HAP-1 (cell line): ENCODE measurements around the gene SEC11C.

ENCODE experiments used
- DNase-seq, 2 experiments: peaks; one replicate each; pipeline ENCODE4 v3.0.0-alpha.2; 2016 to 2020; ENCODE audit warnings: low spot score in 2 of 2
- H3K27me3 ChIP-seq: fragments of 250-450 bp; sonication (Bioruptor Pico); 2 replicates; pipeline ENCODE4 v1.5.1; 2020; ENCODE audit warnings: low read depth, mild to moderate bottlenecking, moderate library complexity
- H3K36me3 ChIP-seq: fragments of 250-450 bp; sonication (Bioruptor Pico); replicated peaks from 2 replicates; pipeline ENCODE4 v1.5.1; 2020; ENCODE audit warnings: mild to moderate bottlenecking
- H3K4me1 ChIP-seq: fragments of 250-450 bp; sonication (Bioruptor Pico); 2 replicates; pipeline ENCODE4 v1.5.1; 2020; ENCODE audit warnings: mild to moderate bottlenecking
- H3K4me3 ChIP-seq: fragments of 250-450 bp; sonication (Bioruptor Pico); 2 replicates; pipeline ENCODE4 v1.5.1; 2020; ENCODE audit warnings: mild to moderate bottlenecking, moderate library complexity
- H3K9me3 ChIP-seq: fragments of 250-450 bp; sonication (Bioruptor Pico); 2 replicates; pipeline ENCODE4 v1.5.1; 2020; ENCODE audit warnings: mild to moderate bottlenecking, moderate library complexity
- in situ Hi-C: fragments of 300-500 bp; cut with MboI; formaldehyde crosslinking; loops from 3 replicates; pipeline ENCODE4 v1.14.3; 2020; ENCODE audit warnings: low sequenced_read_pairs, inconsistent platforms, mixed read lengths

SEC11C gene

DNA sequence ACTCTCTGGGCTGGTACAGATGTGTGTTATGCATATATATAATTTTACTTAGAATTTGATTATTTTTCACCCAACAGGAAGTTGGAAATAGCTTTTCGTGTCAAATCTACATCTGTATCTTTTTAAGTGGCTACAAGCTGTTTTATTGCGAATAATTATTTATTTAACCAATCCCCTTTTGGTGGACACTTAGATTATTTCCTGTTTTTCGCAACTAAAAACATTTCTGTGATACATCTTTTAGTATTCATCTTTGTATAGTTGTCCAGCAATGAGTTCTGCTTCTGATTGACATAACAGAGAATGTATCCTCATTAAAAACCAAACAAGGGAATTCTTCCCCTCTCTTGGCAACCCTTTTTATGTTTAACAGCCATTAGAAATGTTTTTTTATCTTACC, 16.6 kb downstream of the SEC11C start:
- in situ Hi-C loops, result no loop called here
- no peaks in the 10 kb centered on the region for H3K9me3 ChIP-seq
- H3K4me1 ChIP-seq, result no peaks in the 10 kb centered on the region; the same call in 1 of the 2 replicates
- DNase-seq, result no peak
- no peaks in the 10 kb centered on the region for H3K27me3 ChIP-seq
- H3K36me3 ChIP-seq, result peaks cover 3% of the 10 kb centered on the region
- H3K4me3 ChIP-seq, result no peak overlapping the region

DNA sequence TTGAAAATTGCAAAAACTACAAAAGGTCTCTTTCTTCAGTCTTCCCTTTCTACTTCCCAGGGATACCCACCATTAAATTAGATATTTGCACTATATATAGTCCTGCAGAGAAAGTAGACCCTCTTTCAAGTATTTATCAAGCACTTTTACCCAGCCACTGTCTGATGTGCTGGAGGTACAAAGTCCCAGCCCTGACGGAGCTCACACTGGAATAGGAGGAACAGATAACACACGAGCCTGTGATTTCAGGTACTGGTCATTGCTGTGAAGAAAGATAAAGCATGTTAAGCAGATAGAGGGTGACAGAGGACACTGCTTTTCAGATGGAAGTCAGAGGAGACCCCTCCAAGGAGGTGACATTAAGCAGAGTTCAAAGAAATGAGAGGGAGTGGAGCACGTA, 19.6 kb downstream of the SEC11C start:
- H3K27me3 ChIP-seq, result no peaks in the 10 kb centered on the region
- H3K4me1 ChIP-seq, result no peaks in the 10 kb centered on the region; the same call in 1 of the 2 replicates
- H3K36me3 ChIP-seq, result no peaks in the 10 kb centered on the region
- in situ Hi-C loops, result no loop called here
- no peak for DNase-seq
- no peak overlapping the region for H3K4me3 ChIP-seq
- H3K9me3 ChIP-seq, result no peaks in the 10 kb centered on the region

DNA sequence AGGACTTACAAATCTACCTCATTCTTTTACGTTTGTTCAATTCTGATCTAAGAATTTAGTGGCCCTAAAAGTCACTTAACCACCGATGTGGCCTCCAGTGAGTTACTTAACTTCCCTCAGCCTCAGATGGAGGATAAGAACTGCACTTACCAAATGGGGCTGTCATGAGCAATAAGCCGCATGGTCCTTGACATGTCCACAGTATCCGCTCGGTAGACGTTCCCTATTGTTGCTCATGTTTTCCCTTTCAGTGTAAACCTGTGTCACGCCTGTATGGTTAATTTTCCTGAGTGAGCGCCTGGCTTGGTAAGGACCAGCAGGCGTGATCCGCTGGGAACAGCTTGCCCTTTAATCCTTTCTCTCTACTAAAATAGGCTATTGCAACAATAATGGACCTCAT, 20.3 kb downstream of the SEC11C start:
- DNase-seq, result no peak
- no peaks in the 10 kb centered on the region for H3K9me3 ChIP-seq
- H3K4me3 ChIP-seq, result no peak overlapping the region
- no peaks in the 10 kb centered on the region for H3K27me3 ChIP-seq
- in situ Hi-C loops, result no loop called here
- no peaks in the 10 kb centered on the region for H3K36me3 ChIP-seq
- no peaks in the 10 kb centered on the region; the same call in 1 of the 2 replicates for H3K4me1 ChIP-seq

DNA sequence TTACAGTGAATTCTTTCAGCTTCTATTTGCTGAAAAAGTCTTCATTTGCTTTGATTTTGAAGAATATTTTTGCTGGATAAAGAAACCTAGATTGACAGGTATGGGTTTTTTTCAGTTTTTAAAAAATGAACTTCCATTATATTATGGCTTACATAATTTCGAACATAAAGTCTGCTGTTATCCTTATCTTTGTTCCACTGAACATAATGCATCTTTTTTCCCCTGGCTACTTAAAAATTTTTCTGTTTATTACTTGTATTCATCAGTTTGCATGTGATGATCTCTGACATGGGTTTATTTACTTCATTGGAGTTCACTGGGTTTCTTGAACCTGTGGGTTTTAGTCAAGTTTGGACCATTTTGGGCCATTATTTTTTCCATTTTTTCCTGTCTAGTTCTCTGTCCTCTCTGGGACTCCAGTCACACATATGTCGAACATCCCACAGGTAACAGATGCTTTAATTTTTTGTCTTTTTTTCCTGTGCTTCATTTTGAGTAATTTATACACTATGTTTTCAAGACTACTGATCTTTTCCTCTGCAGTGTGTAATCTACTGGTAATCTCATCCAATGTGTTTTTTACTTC, 33.1 kb downstream of the SEC11C start:
- Histone ChIP-seq H3K36me3 (no peaks in the 10 kb centered on the region), H3K27me3 (no peaks in the 10 kb centered on the region), H3K4me1 (no peaks in the 10 kb centered on the region), H3K9me3 (no peaks in the 10 kb centered on the region), H3K4me3 (no peak overlapping the region)
- in situ Hi-C loops, result no loop called here
- DNase-seq, result no peak

DNA sequence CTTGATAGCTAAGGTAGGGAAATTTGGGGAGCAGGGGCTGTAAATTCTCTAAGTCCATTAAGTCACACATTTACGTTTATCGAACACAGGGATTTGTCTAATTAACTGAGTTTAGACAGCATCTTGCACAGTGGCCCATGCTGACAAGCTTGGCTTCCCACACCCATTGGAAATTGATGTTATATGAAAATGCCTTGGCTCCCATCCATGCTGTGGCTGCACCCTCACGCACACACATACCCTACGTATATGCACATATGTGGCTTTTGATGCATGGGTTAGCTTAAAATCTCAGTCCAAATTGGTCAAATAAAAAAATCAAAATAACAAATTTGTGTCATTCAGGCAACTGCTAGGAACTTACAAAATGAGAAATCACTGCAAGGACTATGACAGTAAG, 37.8 kb downstream of the SEC11C start:
- no peak for DNase-seq
- no peaks in the 10 kb centered on the region for H3K9me3 ChIP-seq
- in situ Hi-C loops, result no loop called here
- no peak overlapping the region for H3K4me3 ChIP-seq
- no peaks in the 10 kb centered on the region for H3K36me3 ChIP-seq
- no peaks in the 10 kb centered on the region for H3K4me1 ChIP-seq
- no peaks in the 10 kb centered on the region for H3K27me3 ChIP-seq

DNA sequence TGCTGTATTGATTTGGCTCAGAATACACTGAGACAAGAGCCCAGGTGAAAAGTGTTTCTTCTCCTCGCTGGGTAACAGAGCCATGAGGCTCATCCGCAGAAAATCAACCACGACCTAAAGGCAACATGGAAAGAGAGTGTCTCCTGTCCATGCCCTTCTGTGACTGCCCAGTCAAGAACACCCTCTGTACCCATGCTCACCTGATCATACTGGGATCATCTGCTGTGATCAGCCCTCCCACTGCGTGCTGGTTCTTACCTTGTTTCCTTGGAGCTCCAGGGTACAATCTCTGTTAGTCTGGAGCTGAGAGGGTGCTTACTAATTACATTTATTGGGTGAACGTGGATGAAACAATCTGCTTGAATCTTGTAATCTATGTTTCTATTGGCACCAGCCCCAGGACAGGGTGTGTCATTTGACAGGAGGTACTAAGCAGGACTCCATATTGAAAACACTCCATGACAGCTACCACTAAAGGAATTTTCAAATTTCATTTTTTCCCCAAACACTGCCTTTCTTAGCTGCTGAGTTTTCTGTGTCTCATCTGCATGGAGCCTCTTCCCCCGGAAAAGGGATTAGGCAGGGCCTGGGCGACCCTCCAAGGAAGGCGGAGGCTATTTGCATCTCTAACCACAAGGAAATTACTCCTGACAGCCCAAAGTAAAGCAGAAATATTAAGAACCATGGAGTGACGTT, 40.6 kb downstream of the SEC11C start:
- DNase-seq, result no peak
- no peaks in the 10 kb centered on the region for H3K36me3 ChIP-seq
- H3K9me3 ChIP-seq, result no peaks in the 10 kb centered on the region
- no peak overlapping the region for H3K4me3 ChIP-seq
- no peaks in the 10 kb centered on the region for H3K27me3 ChIP-seq
- in situ Hi-C loops, result no loop called here
- no peaks in the 10 kb centered on the region for H3K4me1 ChIP-seq

DNA sequence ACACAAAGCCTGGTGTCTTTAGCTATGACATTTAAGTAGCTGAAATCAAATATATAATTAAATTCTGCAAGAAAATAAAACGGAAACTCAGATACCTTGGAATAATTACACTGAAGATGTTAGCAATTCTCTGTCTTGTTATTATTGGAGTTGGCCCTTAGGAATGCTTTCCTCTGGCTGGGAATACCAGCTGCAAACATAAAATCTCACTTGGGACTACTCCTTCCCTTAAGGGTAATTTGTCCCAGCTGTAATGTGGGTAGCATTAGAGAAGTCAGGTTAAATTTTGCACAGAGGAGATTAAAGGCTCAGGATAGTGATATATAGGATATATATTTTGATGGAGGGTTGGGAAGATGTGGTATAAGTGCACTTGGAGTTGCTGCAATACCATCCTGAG, 43.0 kb downstream of the SEC11C start:
- no peaks in the 10 kb centered on the region for H3K36me3 ChIP-seq
- no peaks in the 10 kb centered on the region for H3K27me3 ChIP-seq
- no peaks in the 10 kb centered on the region for H3K9me3 ChIP-seq
- DNase-seq, result no peak
- in situ Hi-C loops, result no loop called here
- H3K4me3 ChIP-seq, result no peak overlapping the region
- H3K4me1 ChIP-seq, result no peaks in the 10 kb centered on the region

DNA sequence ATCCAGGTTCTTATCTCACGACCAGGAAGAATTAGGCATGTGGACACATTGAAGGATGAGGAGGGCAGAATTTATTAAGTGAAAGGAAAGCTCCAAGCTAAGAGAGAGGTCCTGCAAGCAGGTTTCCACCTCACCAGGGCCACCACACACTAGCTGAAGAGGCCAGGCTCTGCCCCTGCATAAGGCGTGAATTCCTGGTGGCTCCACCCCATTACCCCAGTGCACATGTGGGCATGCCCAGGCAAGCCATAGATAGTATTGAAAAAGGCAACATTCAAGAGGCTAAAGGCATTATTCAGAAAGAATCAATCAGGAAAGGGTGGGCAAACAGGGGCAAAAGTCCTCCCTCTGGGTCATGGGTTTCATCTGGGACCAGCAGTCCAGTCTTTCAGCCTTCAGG, 49.3 kb downstream of the SEC11C start:
- Histone ChIP-seq H3K9me3 (no peaks in the 10 kb centered on the region), H3K36me3 (no peaks in the 10 kb centered on the region), H3K27me3 (no peaks in the 10 kb centered on the region), H3K4me1 (no peaks in the 10 kb centered on the region), H3K4me3 (no peak overlapping the region)
- in situ Hi-C loops, result no loop called here
- no peak for DNase-seq

DNA sequence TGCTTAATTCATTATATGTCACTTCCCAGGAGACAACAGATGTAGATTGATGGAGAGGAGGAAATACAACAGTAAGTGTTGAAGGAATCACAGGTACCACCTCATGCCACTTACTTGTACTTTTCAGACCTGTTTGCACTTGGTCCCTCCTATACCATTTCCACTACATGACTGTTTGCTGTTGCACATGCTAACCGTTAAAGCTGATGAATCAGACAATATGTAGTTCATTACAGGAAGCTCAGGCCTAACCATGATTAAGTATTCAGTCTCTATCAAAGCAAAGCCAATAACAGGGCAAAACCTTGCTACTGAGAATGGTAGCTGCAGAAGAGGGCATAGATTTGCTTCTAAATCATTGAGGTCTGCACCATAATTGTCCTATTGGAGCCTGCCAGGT, 50.1 kb downstream of the SEC11C start:
- no peak overlapping the region for H3K4me3 ChIP-seq
- no peak for DNase-seq
- in situ Hi-C loops, result no loop called here
- H3K27me3 ChIP-seq, result no peaks in the 10 kb centered on the region
- no peaks in the 10 kb centered on the region for H3K4me1 ChIP-seq
- no peaks in the 10 kb centered on the region for H3K36me3 ChIP-seq
- no peaks in the 10 kb centered on the region for H3K9me3 ChIP-seq

DNA sequence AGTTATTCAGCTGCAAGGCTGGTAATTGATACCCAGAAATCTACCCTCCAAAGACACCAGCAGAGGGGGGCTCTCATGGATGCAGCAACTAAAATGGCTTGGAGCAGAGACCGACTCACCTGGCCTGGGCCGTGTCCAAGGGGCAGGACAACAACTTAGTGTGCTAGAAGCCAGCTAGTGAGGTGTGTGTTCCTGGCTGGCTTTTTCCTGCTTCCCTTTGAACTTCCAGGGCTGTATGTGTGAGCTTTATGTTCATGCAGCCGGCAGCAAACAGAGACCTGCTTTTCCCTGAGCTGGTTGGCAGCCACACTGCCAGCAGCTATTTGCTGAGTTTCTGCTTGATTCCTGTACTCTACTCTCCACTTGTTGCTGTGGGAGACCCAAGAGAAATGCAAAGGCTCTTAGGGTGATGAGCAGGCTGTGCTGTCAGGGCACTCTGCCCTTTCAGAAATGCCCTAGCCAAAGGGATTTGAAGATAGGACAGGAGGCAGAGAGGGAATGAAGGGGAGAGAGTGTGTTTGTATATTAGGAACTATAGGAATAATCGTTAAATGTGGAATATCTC, 56.6 kb downstream of the SEC11C start:
- no peak overlapping the region for H3K4me3 ChIP-seq
- no peaks in the 10 kb centered on the region for H3K4me1 ChIP-seq
- no peaks in the 10 kb centered on the region for H3K9me3 ChIP-seq
- in situ Hi-C loops, result no loop called here
- H3K27me3 ChIP-seq, result no peaks in the 10 kb centered on the region; the same call in 1 of the 2 replicates
- DNase-seq, result no peak
- no peaks in the 10 kb centered on the region for H3K36me3 ChIP-seq

DNA sequence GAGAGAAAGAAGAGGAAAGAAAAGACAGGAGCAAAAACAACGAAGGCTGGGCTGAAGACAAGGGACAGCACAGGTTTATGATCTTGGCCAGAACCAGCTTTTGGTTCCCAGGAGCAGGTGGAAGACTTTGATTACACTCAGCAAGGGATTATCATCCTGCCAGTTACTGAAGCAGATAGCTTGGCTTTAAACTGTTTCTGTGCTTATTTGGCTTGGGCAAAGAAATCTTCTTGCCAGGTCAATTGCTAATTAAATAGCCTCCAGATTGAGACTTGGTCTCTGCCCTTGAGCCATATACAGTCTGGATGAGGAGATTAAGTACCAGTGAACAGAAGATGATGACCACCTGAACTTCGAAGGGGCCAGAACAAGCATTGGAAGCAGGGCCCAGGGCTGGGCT, 58.0 kb downstream of the SEC11C start:
- Histone ChIP-seq H3K27me3 (no peaks in the 10 kb centered on the region; the same call in 1 of the 2 replicates), H3K4me3 (no peak overlapping the region), H3K36me3 (no peaks in the 10 kb centered on the region), H3K9me3 (no peaks in the 10 kb centered on the region), H3K4me1 (no peaks in the 10 kb centered on the region)
- no peak for DNase-seq
- in situ Hi-C loops, result no loop called here

DNA sequence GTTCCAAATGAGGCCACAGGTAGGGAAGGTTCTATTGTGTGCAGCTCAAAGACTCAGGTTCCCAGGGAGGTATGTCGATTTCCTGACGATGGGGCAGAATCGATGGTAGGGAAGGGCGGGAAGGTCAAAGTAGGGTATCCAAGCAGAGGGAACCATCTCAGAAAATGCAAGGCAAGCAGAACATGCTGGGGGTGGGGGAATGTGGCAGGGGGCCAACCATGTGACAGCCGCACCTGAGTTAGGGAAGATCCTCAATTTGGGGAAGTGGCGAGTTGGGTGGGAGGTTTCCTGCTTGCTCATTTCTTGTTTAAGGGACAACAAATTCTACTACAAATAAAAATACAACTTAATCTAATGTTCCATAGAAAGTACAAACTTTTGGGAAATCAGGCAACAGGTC, 58.5 kb downstream of the SEC11C start:
- no peak for DNase-seq
- no peaks in the 10 kb centered on the region for H3K36me3 ChIP-seq
- H3K9me3 ChIP-seq, result no peaks in the 10 kb centered on the region
- H3K4me3 ChIP-seq, result no peak overlapping the region
- H3K27me3 ChIP-seq, result no peaks in the 10 kb centered on the region; the same call in 1 of the 2 replicates
- no peaks in the 10 kb centered on the region for H3K4me1 ChIP-seq
- in situ Hi-C loops, result no loop called here

DNA sequence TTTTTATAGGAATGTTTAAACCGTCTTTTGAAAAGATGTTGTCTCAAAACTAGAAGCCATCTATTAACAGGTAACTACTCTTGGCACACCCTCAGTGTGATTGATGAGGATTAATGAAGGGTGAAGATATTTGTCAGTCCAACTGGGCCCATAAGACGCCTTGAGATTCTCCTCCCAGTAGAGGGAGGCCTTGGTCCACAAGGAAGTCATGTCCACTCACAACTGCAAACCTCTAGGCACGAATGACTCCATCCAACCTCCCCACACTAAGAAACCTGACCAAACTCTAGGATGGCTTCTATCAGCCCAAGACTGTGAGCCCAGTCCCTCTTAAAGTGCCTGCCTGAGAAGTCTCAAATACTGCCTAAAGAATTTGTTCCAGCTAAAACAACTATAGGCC, 61.1 kb downstream of the SEC11C start:
- no peaks in the 10 kb centered on the region for H3K36me3 ChIP-seq
- H3K9me3 ChIP-seq, result no peaks in the 10 kb centered on the region
- in situ Hi-C loops, result no loop called here
- no peak overlapping the region for H3K4me3 ChIP-seq
- no peaks in the 10 kb centered on the region for H3K4me1 ChIP-seq
- no peak for DNase-seq
- no peaks in the 10 kb centered on the region; the same call in 1 of the 2 replicates for H3K27me3 ChIP-seq

DNA sequence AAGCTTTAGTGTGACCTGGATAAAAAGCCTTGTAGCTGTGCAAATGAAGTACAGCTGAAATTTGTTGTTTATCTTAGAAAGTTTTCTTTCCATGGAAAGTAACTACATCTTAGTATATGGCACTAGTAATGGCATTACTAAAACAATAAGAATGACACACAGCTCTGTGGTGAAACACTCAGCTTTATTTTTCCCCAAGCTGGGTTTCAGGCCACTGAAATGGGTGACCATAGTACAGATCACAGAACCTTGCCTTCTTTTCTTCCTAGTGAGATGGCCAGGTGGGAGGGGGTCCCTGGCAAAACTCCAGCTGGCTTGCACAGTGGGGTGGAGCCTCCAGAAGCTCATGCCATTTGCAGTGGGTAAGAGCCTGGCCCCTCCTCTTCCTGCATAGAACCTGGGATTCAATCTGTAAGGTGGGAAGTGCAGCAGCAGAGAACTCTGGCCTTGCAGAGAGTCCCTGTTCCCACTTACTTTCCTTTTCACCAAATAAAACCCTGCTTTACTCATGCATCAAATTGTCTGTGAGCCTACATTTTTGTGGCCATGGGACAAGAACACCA, 62.7 kb downstream of the SEC11C start:
- Histone ChIP-seq H3K27me3 (no peaks in the 10 kb centered on the region; the same call in 1 of the 2 replicates), H3K36me3 (no peaks in the 10 kb centered on the region), H3K4me3 (no peak overlapping the region), H3K4me1 (no peaks in the 10 kb centered on the region), H3K9me3 (no peaks in the 10 kb centered on the region)
- in situ Hi-C loops, result no loop called here
- no peak for DNase-seq
